GM18507 (cell line): ENCODE results near the gene SNRPD3.
"Not testable (repeated sequence)": the region's sequence is repeated elsewhere in the genome, so short reads cannot be mapped to it uniquely, and the experiment has no call there.

Experiments used
- DNase-seq: peaks from one replicate; pipeline ENCODE4 v3.0.0; 2011; ENCODE audit warnings: low read depth; ENCODE audit not compliant: insufficient read length; ENCODE audit errors: extremely low spot score
- FAIRE-seq: peaks from 2 replicates; lab custom pipeline; 2011; peaks lifted over from hg19 to GRCh38; lab: Jason Lieb, UNC

SNRPD3 gene

GRCh38 chr22:24588757-24589481 is 33.1 kb downstream of the SNRPD3 start:
- no peak for FAIRE-seq
- no peak for DNase-seq

GRCh38 chr22:24589518-24590030 is 33.8 kb downstream of the SNRPD3 start:
- FAIRE-seq: no peak
- no peak for DNase-seq

- FAIRE-seq (no peak), DNase-seq (no peak)
These were observed 34.9 kb downstream of the SNRPD3 start for GRCh38 chr22:24590596-24591173.

GRCh38 chr22:24591286-24591830 is 35.6 kb downstream of the SNRPD3 start:
- DNase-seq (no peak), FAIRE-seq (no peak)

GRCh38 chr22:24592058-24592850 is 36.5 kb downstream of the SNRPD3 start:
- no peak for DNase-seq
- peak; percentile 61 for FAIRE-seq

- DNase-seq (peak; percentile 79), FAIRE-seq (peak; percentile 82)
These were observed 37.2 kb downstream of the SNRPD3 start, which contains the start of gene LRRC75B for GRCh38 chr22:24592851-24593558. TSS of gene LRRC75B (minus strand) at chr22:24593073. CDS start at chr22:24593039, 34 bp downstream.

- DNase-seq, FAIRE-seq: not testable (repeated sequence)
These were observed 37.7 kb downstream of the SNRPD3 start for GRCh38 chr22:24593559-24593835.

- no peak for DNase-seq
- no peak for FAIRE-seq
These were observed 38.2 kb downstream of the SNRPD3 start for GRCh38 chr22:24593836-24594568.

- FAIRE-seq (no peak), DNase-seq (no peak)
These were observed 38.8 kb downstream of the SNRPD3 start for GRCh38 chr22:24594569-24595120.

GRCh38 chr22:24595228-24595627 is 39.4 kb downstream of the SNRPD3 start:
- no peak for DNase-seq
- FAIRE-seq: no peak

- FAIRE-seq: no peak
- no peak for DNase-seq
These were observed 40.1 kb downstream of the SNRPD3 start for GRCh38 chr22:24595863-24596262.

- not testable (repeated sequence) for DNase-seq, FAIRE-seq
These were observed 41.3 kb downstream of the SNRPD3 start for GRCh38 chr22:24597076-24597475.

- DNase-seq (no peak), FAIRE-seq (no peak)
These were observed 43.7 kb downstream of the SNRPD3 start for GRCh38 chr22:24599514-24599913.

GRCh38 chr22:24599958-24600715 is 44.3 kb downstream of the SNRPD3 start:
- not testable (repeated sequence) for DNase-seq, FAIRE-seq

- peak; percentile 74 for FAIRE-seq
- no peak for DNase-seq
These were observed 45.7 kb downstream of the SNRPD3 start for GRCh38 chr22:24601217-24602104.

GRCh38 chr22:24602105-24602749 is 46.4 kb downstream of the SNRPD3 start:
- not testable (repeated sequence) for DNase-seq, FAIRE-seq
